Measurements from ENCODE around the gene TSFM.
A peak's percentile ranks its signal among the peaks of the same experiment; 100 is the strongest.

TSFM gene

GRCh38 chr12:57844709-57845477 lies 62.3 kb downstream of the TSFM start:
- Histone ChIP-seq H3K36me3 (ENCODE audit: insufficient read depth, low read length) (no peaks in the 10 kb centered on the region), H3K4me3 (ENCODE audit: low read depth in 1 of 2, low read length in 2 of 2) (peak overlapping the region; percentile 70 to 93), H3K4me1 (ENCODE audit: insufficient read depth, low read length) (peaks cover 41% of the 10 kb centered on the region)

GRCh38 chr12:57845478-57846284 lies 63.1 kb downstream of the TSFM start:
- peak overlapping the region; percentile 93 for H3K9ac ChIP-seq (ENCODE audit: low read length)

More at GRCh38 chr12:57844709-57845477, 62.3 kb downstream of the TSFM start:
- Histone ChIP-seq H3K9ac (ENCODE audit: low read length) (peak overlapping the region; percentile 93), H3K9me3 (ENCODE audit: low read length) (no peaks in the 10 kb centered on the region), H3K27me3 (ENCODE audit: control insufficient read depth in 1 of 2, insufficient read depth in 2 of 2, low read length in 2 of 2) (no peaks in the 10 kb centered on the region), H3K27ac (ENCODE audit: low read depth, low read length) (peak overlapping the region; percentile 100)

GRCh38 chr12:57846285-57846576 lies 63.6 kb downstream of the TSFM start:
- H3K27me3 ChIP-seq (ENCODE audit: control insufficient read depth in 1 of 2, insufficient read depth in 2 of 2, low read length in 2 of 2), result no peaks in the 10 kb centered on the region
- peak overlapping the region; percentile 100 for H3K27ac ChIP-seq (ENCODE audit: low read depth, low read length)
- peaks cover 32% of the 10 kb centered on the region for H3K4me1 ChIP-seq (ENCODE audit: insufficient read depth, low read length)
- peak overlapping the region; percentile 70 to 93 for H3K4me3 ChIP-seq (ENCODE audit: low read depth in 1 of 2, low read length in 2 of 2)
- no peaks in the 10 kb centered on the region for H3K9me3 ChIP-seq (ENCODE audit: low read length)
- H3K36me3 ChIP-seq (ENCODE audit: insufficient read depth, low read length), result no peaks in the 10 kb centered on the region
- peak overlapping the region; percentile 93 for H3K9ac ChIP-seq (ENCODE audit: low read length)

More at GRCh38 chr12:57845478-57846284, 63.1 kb downstream of the TSFM start:
- Histone ChIP-seq H3K27me3 (ENCODE audit: control insufficient read depth in 1 of 2, insufficient read depth in 2 of 2, low read length in 2 of 2) (no peaks in the 10 kb centered on the region), H3K9me3 (ENCODE audit: low read length) (no peaks in the 10 kb centered on the region), H3K4me3 (ENCODE audit: low read depth in 1 of 2, low read length in 2 of 2) (peak overlapping the region; percentile 70 to 93), H3K4me1 (ENCODE audit: insufficient read depth, low read length) (peaks cover 34% of the 10 kb centered on the region), H3K36me3 (ENCODE audit: insufficient read depth, low read length) (no peaks in the 10 kb centered on the region), H3K27ac (ENCODE audit: low read depth, low read length) (peak overlapping the region; percentile 100)

GRCh38 chr12:57846577-57847319 lies 64.2 kb downstream of the TSFM start, which contains the start of gene CTDSP2:
Gene CTDSP2, minus strand, starts transcription at chr12:57846729. Its CDS starts 294 bp downstream, at chr12:57846435.
- Histone ChIP-seq H3K36me3 (ENCODE audit: insufficient read depth, low read length) (no peaks in the 10 kb centered on the region), H3K9me3 (ENCODE audit: low read length) (no peaks in the 10 kb centered on the region), H3K27me3 (ENCODE audit: control insufficient read depth in 1 of 2, insufficient read depth in 2 of 2, low read length in 2 of 2) (no peaks in the 10 kb centered on the region), H3K4me1 (ENCODE audit: insufficient read depth, low read length) (peaks cover 32% of the 10 kb centered on the region), H3K9ac (ENCODE audit: low read length) (peak within 1 kb of the TSS; percentile 93), H3K4me3 (ENCODE audit: low read depth in 1 of 2, low read length in 2 of 2) (peak within 1 kb of the TSS; percentile 70 to 93), H3K27ac (ENCODE audit: low read depth, low read length) (peak within 1 kb of the TSS; percentile 100)
